Activated CD8-positive, alpha-beta memory T cell treated with anti-CD3 and anti-CD28 coated beads for 48 hours (primary cell): ENCODE results near the gene ZNHIT6.
"Not testable (repeated sequence)": the region's sequence is repeated elsewhere in the genome, so short reads cannot be mapped to it uniquely, and the experiment has no call there.

ENCODE experiments used
- DNase-seq, 3 experiments: peaks; one replicate each; pipeline ENCODE4 v3.0.0-alpha.2; 2020; ENCODE audit warnings: low read depth in 2 of 3, low spot score in 2 of 3

Gene ZNHIT6

GRCh38 chr1:85672031-85672660 lies 36.1 kb downstream of the ZNHIT6 start:
- no peak for DNase-seq

GRCh38 chr1:85665932-85666331 lies 42.3 kb downstream of the ZNHIT6 start:
- DNase-seq: no peak

DNA sequence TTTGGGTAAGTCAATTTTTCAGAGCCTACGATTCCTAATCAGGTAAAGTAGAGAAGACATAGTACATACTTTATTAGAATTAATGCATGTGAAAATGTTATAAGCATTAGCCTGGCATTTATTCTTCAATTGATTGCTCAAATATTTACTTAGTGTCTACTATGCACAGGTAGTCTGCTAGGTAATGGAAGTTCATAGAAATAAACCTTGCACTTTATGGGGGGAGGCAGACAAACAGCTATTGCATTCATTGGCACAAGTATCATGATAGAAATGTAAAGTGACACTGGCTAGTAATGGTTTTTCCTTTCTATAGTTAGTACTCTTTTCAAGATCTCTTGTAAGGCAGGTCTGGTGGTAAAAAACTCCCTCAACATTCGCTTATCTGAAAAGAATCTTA lies 44.9 kb downstream of the ZNHIT6 start:
- no peak for DNase-seq

GRCh38 chr1:85661767-85662166 lies 46.5 kb downstream of the ZNHIT6 start:
- no peak for DNase-seq

DNA sequence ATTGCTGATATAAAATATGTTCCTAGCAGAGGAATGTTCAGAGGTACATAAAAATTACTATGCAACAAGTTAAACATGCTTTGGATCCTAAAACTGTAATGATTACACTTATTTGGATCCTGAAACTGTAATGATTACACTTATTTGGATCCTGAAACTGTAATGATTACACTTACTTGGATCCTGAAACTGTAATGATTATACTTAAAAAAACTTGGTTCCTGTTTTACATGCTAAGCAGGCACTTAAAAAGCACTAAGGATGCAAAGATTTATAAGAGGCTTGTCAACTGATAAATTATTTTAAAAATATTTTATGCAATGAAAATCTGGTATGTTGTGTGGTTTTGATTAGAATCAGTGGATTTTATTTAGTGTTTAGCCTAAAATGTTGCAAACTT lies 47.7 kb downstream of the ZNHIT6 start:
- no peak for DNase-seq

GRCh38 chr1:85659174-85659573 lies 49.1 kb downstream of the ZNHIT6 start:
- DNase-seq: no peak

DNA sequence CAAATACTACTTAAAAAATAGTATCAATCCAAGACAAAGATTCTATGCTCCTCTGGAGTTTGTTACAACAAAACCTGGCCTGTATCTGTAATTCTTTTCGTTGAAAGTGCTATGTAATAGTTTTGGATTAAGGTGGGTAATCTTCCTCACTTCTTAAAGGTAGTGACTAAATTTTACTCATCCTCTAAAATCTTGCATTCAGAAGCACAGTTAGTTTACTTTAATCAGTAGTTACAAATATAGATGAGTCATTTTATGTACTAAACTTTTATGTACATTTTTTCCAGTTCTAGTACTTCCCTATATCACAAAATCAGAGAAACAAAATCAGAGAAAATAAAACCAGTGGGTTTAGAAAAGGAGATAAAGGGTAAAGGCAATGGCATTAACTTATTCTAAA lies 51.3 kb downstream of the ZNHIT6 start:
- DNase-seq: no peak

DNA sequence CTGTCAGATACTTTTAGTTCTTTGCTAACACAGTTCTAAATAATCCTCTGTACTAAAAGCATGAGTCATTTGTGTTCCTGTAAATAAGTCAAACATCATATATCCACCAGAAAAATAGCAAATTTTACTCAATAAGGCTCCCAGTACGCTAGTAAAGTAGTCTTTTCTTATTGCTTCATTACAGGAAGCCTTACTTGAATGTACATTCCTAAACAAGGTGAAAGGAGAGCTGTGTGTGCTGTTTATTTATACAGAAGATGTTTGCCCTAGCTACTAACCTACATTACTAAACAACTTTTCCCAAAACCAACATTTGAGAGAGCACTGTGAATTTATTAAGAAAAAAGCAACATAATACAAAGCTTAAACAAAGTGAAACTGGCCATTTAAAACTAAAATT lies 52.0 kb downstream of the ZNHIT6 start:
- DNase-seq: no peak

- DNase-seq: no peak
Measured at GRCh38 chr1:85655315-85655714, 52.9 kb downstream of the ZNHIT6 start.

DNA sequence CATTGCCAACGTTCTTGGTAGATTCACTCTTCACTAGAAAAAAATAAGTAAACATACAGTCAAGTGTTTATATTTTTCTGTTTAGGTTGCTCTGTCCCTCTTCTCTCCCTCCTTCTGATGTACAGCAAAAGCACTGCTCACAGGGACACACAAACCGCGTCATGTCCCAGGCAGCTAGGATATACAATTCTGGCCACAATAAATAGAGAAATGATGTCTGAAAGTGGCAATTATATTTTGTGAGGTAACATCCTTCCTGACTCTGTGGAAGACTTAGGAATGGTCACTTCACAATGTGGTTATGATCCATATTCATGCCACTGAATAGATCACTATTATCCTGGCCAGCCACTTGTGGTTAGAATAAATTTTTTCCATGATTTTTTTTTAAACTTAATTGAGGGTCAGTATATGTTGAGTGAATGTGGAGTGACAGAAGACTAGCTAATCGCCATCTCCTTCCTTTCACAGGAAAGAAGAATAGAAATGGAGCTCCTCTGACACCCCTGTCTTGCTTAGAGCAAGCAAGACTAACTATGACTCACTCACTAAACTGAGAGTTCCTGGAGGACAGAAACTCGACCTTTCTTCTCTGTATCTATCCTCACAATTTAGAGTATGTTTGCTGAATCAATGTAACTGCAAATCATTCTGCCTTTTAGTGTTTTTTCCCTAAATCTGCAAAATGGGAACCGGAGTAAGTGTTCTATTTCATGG lies 54.0 kb downstream of the ZNHIT6 start:
- no peak for DNase-seq

DNA sequence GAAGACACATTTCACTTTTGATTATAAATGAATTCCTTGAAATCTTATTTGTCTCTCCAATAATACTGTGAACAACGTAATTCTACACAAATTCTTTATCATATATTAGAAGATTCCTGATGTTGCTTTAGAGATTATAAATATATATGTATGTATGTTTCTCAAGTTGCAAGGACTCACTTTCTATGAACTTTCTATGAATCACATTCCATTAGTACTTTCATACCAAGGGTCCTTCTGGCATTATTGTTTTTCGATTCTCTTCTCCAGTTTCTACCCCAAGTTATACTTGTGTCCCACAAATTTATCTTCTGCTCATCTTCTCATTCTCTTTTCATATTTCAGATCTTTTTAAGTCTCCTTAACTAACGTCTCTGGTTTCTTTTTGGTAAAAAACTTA lies 55.9 kb downstream of the ZNHIT6 start:
- DNase-seq: no peak

DNA sequence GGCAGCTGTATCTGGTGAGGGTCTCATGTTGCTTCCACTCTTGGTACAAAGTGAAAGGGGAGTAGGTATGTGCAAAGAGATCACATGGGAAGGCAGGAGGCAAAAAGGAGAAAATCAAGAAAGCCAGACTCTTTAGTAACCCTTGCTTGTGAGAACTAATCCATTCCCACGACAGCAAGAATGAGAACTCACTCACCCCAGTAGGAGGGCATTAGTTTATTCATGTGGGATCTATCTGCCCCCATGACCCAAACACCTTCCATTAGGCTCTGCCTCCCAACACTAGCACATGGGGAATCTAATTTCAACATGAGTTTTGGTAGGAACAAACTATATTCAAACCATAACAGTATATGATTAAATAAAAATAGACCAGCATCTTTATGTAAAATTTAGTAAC lies 57.6 kb downstream of the ZNHIT6 start:
- DNase-seq: no peak

- DNase-seq: no peak
Measured at GRCh38 chr1:85649591-85649990, 58.6 kb downstream of the ZNHIT6 start.

GRCh38 chr1:85641598-85642556 lies 66.4 kb downstream of the ZNHIT6 start:
- not testable (repeated sequence) for DNase-seq

GRCh38 chr1:85639920-85640319 lies 68.3 kb downstream of the ZNHIT6 start:
- not testable (repeated sequence) for DNase-seq

DNA sequence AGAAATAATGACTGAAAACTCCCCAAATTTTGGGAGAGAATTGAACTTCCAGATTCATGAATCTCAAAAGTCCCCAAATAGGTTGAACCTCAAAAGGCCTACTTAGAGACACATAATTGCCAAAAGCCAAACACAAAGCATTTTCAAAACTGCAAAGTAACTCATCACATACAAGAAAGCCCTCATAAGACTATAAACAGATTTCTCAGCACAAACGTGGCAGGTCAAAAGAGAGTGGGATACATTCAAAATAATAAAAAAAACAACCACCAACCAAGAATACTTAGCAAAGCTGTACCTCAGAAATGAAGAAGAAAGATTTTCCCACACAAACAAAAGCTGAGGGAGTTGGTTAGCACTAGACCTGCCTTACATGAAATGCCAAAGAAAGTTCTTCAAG lies 69.8 kb downstream of the ZNHIT6 start:
- no peak for DNase-seq

- no peak for DNase-seq
Measured at GRCh38 chr1:85630493-85630892, 77.7 kb downstream of the ZNHIT6 start.

- no peak for DNase-seq
Measured at GRCh38 chr1:85629532-85629920, 78.7 kb downstream of the ZNHIT6 start.

DNA sequence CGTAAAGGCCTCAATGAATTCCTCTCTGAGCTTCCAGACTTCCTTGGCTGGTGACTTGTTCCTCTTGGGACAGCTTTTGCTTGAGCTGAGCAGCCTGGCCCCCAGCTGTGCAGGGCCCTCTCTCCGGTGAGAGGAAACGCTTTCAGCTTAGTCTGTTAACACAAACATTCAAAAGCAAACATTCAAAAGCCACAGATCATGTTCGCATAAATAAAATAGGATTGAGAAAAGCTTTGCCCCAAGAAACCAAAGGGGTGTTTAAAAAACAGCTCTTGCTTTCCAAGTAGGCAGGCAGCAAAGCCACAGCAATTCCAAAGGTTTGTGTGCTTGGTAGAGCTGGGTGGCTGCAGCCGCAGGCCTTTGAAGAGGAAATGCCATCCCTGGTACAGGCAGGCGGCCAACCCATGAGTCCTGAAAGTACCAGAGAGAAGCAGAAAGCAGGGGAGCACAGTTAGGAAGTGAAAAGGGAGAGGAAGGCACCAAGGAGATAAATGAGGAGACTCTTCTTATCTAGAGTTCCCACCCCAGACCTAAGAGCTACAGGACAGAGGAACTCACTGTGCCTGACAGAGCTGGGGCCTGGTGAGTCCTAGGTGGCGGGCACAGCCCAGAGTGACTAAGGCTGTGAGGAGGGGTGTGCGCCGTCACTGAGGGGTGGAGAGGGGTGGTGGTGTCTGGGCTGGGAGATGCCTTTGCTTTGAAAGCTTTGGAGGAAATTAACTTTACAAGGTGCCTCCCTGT lies 79.3 kb downstream of the ZNHIT6 start:
- no peak for DNase-seq

GRCh38 chr1:85626818-85627217 lies 81.4 kb downstream of the ZNHIT6 start:
- no peak for DNase-seq

GRCh38 chr1:85624361-85624760 lies 83.9 kb downstream of the ZNHIT6 start:
- DNase-seq: no peak
